Caco-2 (cell line): ENCODE data around the gene ZNF609. TPM values are rescaled to one million over a fixed set of nuclear protein-coding genes. Genes with fewer than 3 reads are reported as not detected.
A peak's percentile ranks its signal among the peaks of the same experiment; 100 is the strongest.

ENCODE experiments used
- BruUV-seq: library from RNA; stranded (reverse); fragments of 400-500 nt; replicated peaks from 2 replicates; lab custom pipeline; 2021; lab: Mats Ljungman, UMichigan
- CTCF ChIA-PET: fragments of 300-600 bp; sonication (Branson Sonifier 250); formaldehyde crosslinking; loops from one replicate; lab custom pipeline; 2022; ENCODE audit warnings: antibody characterized with exemption; lab: Charles Lee
- POLR2A ChIA-PET: fragments of 300-600 bp; sonication (Branson Sonifier 250); formaldehyde crosslinking; loops from one replicate; lab custom pipeline; 2022; ENCODE audit warnings: antibody characterized with exemption; lab: Charles Lee
- DNase-seq, 2 experiments: peaks; one replicate each; pipeline versions ENCODE4 v3.0.0 to v3.0.0-alpha.2; 2020 to 2022
- H3K27me3 ChIP-seq: replicated peaks from 2 replicates; pipeline ENCODE4 v1.6.0; 2011; ENCODE audit warnings: low read length; ENCODE audit not compliant: control insufficient read depth, insufficient read depth
- H3K36me3 ChIP-seq: 2 replicates; pipeline ENCODE4 v1.5.1; 2011; ENCODE audit warnings: low read length; ENCODE audit not compliant: control insufficient read depth, insufficient read depth
- H3K4me1 ChIP-seq: fragments of 250-450 bp; sonication (Bioruptor Pico); 2 replicates; pipeline ENCODE4 v1.5.1; 2020; ENCODE audit warnings: mild to moderate bottlenecking
- H3K4me3 ChIP-seq: 2 replicates; pipeline ENCODE4 v1.5.1; 2011; ENCODE audit warnings: low read depth, mild to moderate bottlenecking, control low read depth, low read length
- H3K9me3 ChIP-seq: fragments of 250-450 bp; sonication (Bioruptor Pico); 2 replicates; pipeline ENCODE4 v1.5.1; 2020; ENCODE audit warnings: mild to moderate bottlenecking, moderate library complexity
- H3K27ac Mint-ChIP-seq: one replicate; pipeline ENCODE4 v1.8.0; 2022; ENCODE audit warnings: mixed read lengths; ENCODE audit not compliant: unreplicated experiment
- H3K27me3 Mint-ChIP-seq: one replicate; pipeline ENCODE4 v1.8.0; 2022; ENCODE audit warnings: mixed read lengths; ENCODE audit not compliant: insufficient read depth, unreplicated experiment
- H3K36me3 Mint-ChIP-seq: one replicate; pipeline ENCODE4 v1.8.0; 2022; ENCODE audit warnings: mild to moderate bottlenecking, mixed read lengths; ENCODE audit not compliant: insufficient read depth, unreplicated experiment
- H3K4me1 Mint-ChIP-seq: one replicate; pipeline ENCODE4 v1.8.0; 2022; ENCODE audit warnings: low read depth, mixed read lengths; ENCODE audit not compliant: unreplicated experiment
- H3K4me3 Mint-ChIP-seq: one replicate; pipeline ENCODE4 v1.8.0; 2022; ENCODE audit warnings: mild to moderate bottlenecking, moderate library complexity, mixed read lengths; ENCODE audit not compliant: unreplicated experiment
- H3K9me3 Mint-ChIP-seq: one replicate; pipeline ENCODE4 v1.8.0; 2022; ENCODE audit warnings: mixed read lengths; ENCODE audit not compliant: unreplicated experiment
- CTCF ChIP-seq, 2 experiments: fragments of 200-600 bp in 1 of 2; IDR thresholded peaks; 1 replicate in 1 of 2; 2 replicates in 1 of 2; pipeline versions ENCODE4 v1.5.1 to v1.8.0; 2011 to 2022; ENCODE audit warnings: antibody characterized with exemption in 1 of 2, control low read depth in 1 of 2, inconsistent platforms in 1 of 2, low read depth in 1 of 2, low read length in 1 of 2, mild to moderate bottlenecking in 1 of 2, moderate library complexity in 1 of 2; ENCODE audit not compliant: insufficient read depth in 1 of 2, severe bottlenecking in 1 of 2, unreplicated experiment in 1 of 2
- intact Hi-C: fragments of 100-400 bp; cut with micrococcal nuclease; formaldehyde crosslinking; loops from one replicate; pipeline ENCODE4 v1.10.0; 2022; ENCODE audit not compliant: unreplicated experiment
- total RNA-seq: library from RNA; stranded (reverse); gene quantifications from 2 replicates; pipeline ENCODE4 v1.2.3, GENCODE V29; 2022

ZNF609 gene
- total RNA-seq, 1 experiment from 2014 or later = 30.1 TPM

- CTCF ChIA-PET = no interaction called here
- peaks cover 39% of the 10 kb centered on the region for H3K4me1 ChIP-seq
- Mint-ChIP-seq H3K27ac (no peak overlapping the region), H3K36me3 (peaks cover 6% of the 10 kb centered on the region), H3K4me1 (peaks cover 26% of the 10 kb centered on the region), H3K4me3 (no peak overlapping the region), H3K9me3 (no peaks in the 10 kb centered on the region), H3K27me3 (no peaks in the 10 kb centered on the region)
- no peak overlapping the region for H3K4me3 ChIP-seq
- no peaks in the 10 kb centered on the region; the same call in 1 of the 2 replicates for H3K36me3 ChIP-seq
- no peak for DNase-seq
- H3K9me3 ChIP-seq = no peaks in the 10 kb centered on the region
- intact Hi-C loops = no loop called here
- no peak for TF ChIP-seq CTCF (IDR thresholded peaks at IDR 0.05; ENCODE audit: insufficient read depth in 1 of 2, low read depth in 1 of 2, low read length in 1 of 2, severe bottlenecking in 1 of 2, unreplicated experiment in 1 of 2)
- POLR2A ChIA-PET = no interaction called here
- BruUV-seq = no TSS peak
- no peaks in the 10 kb centered on the region for H3K27me3 ChIP-seq
These were observed 6.1 kb upstream of the ZNF609 start for GRCh38 chr15:64454282-64454681.

GRCh38 chr15:64455961-64456371 is 4.4 kb upstream of the ZNF609 start:
- H3K9me3 ChIP-seq = no peaks in the 10 kb centered on the region
- BruUV-seq = no TSS peak
- H3K4me3 ChIP-seq = no peak overlapping the region
- H3K9me3 Mint-ChIP-seq = no peaks in the 10 kb centered on the region
- H3K4me1 Mint-ChIP-seq = peaks cover 37% of the 10 kb centered on the region
- DNase-seq = no peak
- H3K4me1 ChIP-seq = peaks cover 47% of the 10 kb centered on the region
- peaks cover 6% of the 10 kb centered on the region for H3K36me3 Mint-ChIP-seq
- ChIA-PET POLR2A (interaction anchor here (1.4 kb wide), 1 partner anchor 68 kb away, joined by 5 read pairs; the partner anchor contains the start of gene TRIP4), CTCF (no interaction called here)
- no peak for TF ChIP-seq CTCF (IDR thresholded peaks at IDR 0.05; ENCODE audit: insufficient read depth in 1 of 2, low read depth in 1 of 2, low read length in 1 of 2, severe bottlenecking in 1 of 2, unreplicated experiment in 1 of 2)
- H3K27me3 Mint-ChIP-seq = no peaks in the 10 kb centered on the region
- H3K27me3 ChIP-seq = no peaks in the 10 kb centered on the region
- intact Hi-C loops = loop anchor here (5.0 kb wide), 1 partner anchor 186 kb away; no protein-coding TSS in a partner anchor
- no peak overlapping the region for H3K4me3 Mint-ChIP-seq
- no peak overlapping the region for H3K27ac Mint-ChIP-seq
- H3K36me3 ChIP-seq = no peaks in the 10 kb centered on the region; the same call in 1 of the 2 replicates

- H3K36me3 ChIP-seq = no peaks in the 10 kb centered on the region; the same call in 1 of the 2 replicates
- no peaks in the 10 kb centered on the region for H3K27me3 ChIP-seq
- BruUV-seq = no TSS peak
- CTCF ChIA-PET = interaction anchor here (1.2 kb wide), 1 partner anchor 263 kb away, joined by 3 read pairs; no protein-coding TSS in a partner anchor
- Mint-ChIP-seq H3K36me3 (peaks cover 13% of the 10 kb centered on the region), H3K9me3 (no peaks in the 10 kb centered on the region), H3K4me1 (peaks cover 37% of the 10 kb centered on the region), H3K27me3 (no peaks in the 10 kb centered on the region), H3K27ac (no peak overlapping the region), H3K4me3 (no peak overlapping the region)
- intact Hi-C loops = loop anchor here (5.0 kb wide), 1 partner anchor 186 kb away; no protein-coding TSS in a partner anchor
- H3K4me3 ChIP-seq = no peak overlapping the region
- no peaks in the 10 kb centered on the region for H3K9me3 ChIP-seq
- DNase-seq = peak in 1 of 2 experiments; percentile 22
- POLR2A ChIA-PET = interaction anchor here (1.4 kb wide), 1 partner anchor 69 kb away, joined by 5 read pairs; the partner anchor contains the start of gene TRIP4
- H3K4me1 ChIP-seq = peaks cover 51% of the 10 kb centered on the region
- no peak for TF ChIP-seq CTCF (IDR thresholded peaks at IDR 0.05; ENCODE audit: insufficient read depth in 1 of 2, low read depth in 1 of 2, low read length in 1 of 2, severe bottlenecking in 1 of 2, unreplicated experiment in 1 of 2)
These were observed 3.7 kb upstream of the ZNF609 start for GRCh38 chr15:64456634-64457108.
